Tibial nerve (tissue), 4 donors: ENCODE data around the gene CKAP2. TPM values are rescaled to one million over a fixed set of nuclear protein-coding genes. Genes with fewer than 3 reads are reported as not detected.

Source experiments
- DNase-seq, 2 donors: peaks; one replicate each; pipeline ENCODE4 v3.0.0-alpha.2; 2019; ENCODE audit warnings: low spot score in 2 of 2
- H3K27ac ChIP-seq, 4 donors: fragments of 200-600 bp; sonication (generic) in 3 of 4; one replicate each; pipeline ENCODE4 v1.5.1; 2017 to 2019; ENCODE audit warnings: mild to moderate bottlenecking in 1 of 4
- H3K27me3 ChIP-seq, 2 donors: fragments of 200-600 bp; sonication (generic) in 1 of 2; one replicate each; pipeline versions ENCODE4 v1.5.1 to v1.6.0; 2017 to 2019
- H3K36me3 ChIP-seq, 3 donors: fragments of 200-600 bp; sonication (generic); one replicate each; pipeline ENCODE4 v1.5.1; 2018 to 2019
- H3K4me1 ChIP-seq, 4 donors: fragments of 200-600 bp; sonication (generic) in 3 of 4; one replicate each; pipeline ENCODE4 v1.5.1; 2017 to 2019
- H3K4me3 ChIP-seq, 4 donors: fragments of 200-600 bp; sonication (generic) in 3 of 4; one replicate each; pipeline ENCODE4 v1.5.1; 2017 to 2019; ENCODE audit warnings: mild to moderate bottlenecking in 1 of 4, moderate library complexity in 1 of 4
- H3K9me3 ChIP-seq, 4 donors: fragments of 200-600 bp; sonication (generic) in 3 of 4; one replicate each; pipeline ENCODE4 v1.5.1; 2017 to 2019
- EP300 ChIP-seq, 2 donors: sonication (generic); formaldehyde crosslinking; IDR thresholded peaks; one replicate each; pipeline ENCODE4 v1.6.1; 2017; ENCODE audit warnings: antibody characterized with exemption in 2 of 2, mild to moderate bottlenecking in 1 of 2
- POLR2A ChIP-seq, 2 donors: fragments of 450-650 bp; IDR thresholded peaks; one replicate each; pipeline ENCODE4 v1.6.1; 2017; ENCODE audit warnings: antibody characterized with exemption in 2 of 2, mild to moderate bottlenecking in 2 of 2, moderate library complexity in 2 of 2
- WGBS, 2 donors: methylation state at CpG; one replicate each; pipeline ENCODE4 v1.1.5; 2018; 5-methylcytosine and 5-hydroxymethylcytosine counted together
- total RNA-seq, 4 donors: library from RNA; depleted of rRNA; stranded (reverse); fragments of >200 nt; gene quantifications; one replicate each; pipeline ENCODE4 v1.1.0, GENCODE V29; 2016
- TF ChIP-seq, protein P1 (sequence below), 5 experiments: fragments of 200-600 bp in 3 of 5; fragments of 450-650 bp in 2 of 5; sonication (generic) in 3 of 5; IDR thresholded peaks; one replicate each; pipeline ENCODE4 v1.5.1; 2016 to 2019; ENCODE audit warnings: antibody characterized with exemption in 5 of 5, mild to moderate bottlenecking in 3 of 5, moderate library complexity in 2 of 5

The CKAP2 gene
- total RNA-seq, 4 donors from 2014 or later = 6.6 to 12.3 (median 7.4) TPM

DNA sequence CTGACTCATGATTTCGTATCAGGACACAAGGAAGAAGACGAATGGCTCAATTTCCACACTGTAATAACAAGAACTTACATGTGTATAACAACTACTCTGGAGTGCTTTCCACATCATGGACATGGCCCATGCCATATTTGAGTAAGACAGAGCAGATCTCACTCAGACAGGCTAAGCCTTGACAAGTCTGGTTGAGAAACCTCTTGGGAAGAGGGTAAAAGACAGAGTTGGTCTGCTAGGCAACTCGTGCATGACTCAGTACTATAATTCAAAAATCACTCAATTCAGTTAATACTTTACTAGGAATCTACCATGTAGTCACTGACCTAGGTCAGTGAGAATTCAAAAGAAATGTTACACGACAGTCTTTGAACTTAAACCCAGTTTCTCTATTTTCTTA is 43.6 kb upstream of the CKAP2 start:
- no peak overlapping the region for H3K4me3 ChIP-seq
- H3K27me3 ChIP-seq = no peaks in the 10 kb centered on the region
- H3K36me3 ChIP-seq = peaks cover 0 to 76% (median 8%) of the 10 kb centered on the region in 3 donors
- H3K27ac ChIP-seq = no peak overlapping the region
- H3K9me3 ChIP-seq = no peaks in the 10 kb centered on the region
- TF ChIP-seq POLR2A (IDR thresholded peaks at IDR 0.05) (no peak), EP300 (IDR thresholded peaks at IDR 0.05) (no peak)
- TF ChIP-seq, protein P1, sequence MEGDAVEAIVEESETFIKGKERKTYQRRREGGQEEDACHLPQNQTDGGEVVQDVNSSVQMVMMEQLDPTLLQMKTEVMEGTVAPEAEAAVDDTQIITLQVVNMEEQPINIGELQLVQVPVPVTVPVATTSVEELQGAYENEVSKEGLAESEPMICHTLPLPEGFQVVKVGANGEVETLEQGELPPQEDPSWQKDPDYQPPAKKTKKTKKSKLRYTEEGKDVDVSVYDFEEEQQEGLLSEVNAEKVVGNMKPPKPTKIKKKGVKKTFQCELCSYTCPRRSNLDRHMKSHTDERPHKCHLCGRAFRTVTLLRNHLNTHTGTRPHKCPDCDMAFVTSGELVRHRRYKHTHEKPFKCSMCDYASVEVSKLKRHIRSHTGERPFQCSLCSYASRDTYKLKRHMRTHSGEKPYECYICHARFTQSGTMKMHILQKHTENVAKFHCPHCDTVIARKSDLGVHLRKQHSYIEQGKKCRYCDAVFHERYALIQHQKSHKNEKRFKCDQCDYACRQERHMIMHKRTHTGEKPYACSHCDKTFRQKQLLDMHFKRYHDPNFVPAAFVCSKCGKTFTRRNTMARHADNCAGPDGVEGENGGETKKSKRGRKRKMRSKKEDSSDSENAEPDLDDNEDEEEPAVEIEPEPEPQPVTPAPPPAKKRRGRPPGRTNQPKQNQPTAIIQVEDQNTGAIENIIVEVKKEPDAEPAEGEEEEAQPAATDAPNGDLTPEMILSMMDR (IDR thresholded peaks at IDR 0.05) = no peak
- H3K4me1 ChIP-seq = peaks cover 0 to under 1% (median 0%) of the 10 kb centered on the region in 4 donors
- DNase-seq = no peak
- 89% methylated on average over 4 of the region's 4 CpGs for WGBS, 2 donors

DNA sequence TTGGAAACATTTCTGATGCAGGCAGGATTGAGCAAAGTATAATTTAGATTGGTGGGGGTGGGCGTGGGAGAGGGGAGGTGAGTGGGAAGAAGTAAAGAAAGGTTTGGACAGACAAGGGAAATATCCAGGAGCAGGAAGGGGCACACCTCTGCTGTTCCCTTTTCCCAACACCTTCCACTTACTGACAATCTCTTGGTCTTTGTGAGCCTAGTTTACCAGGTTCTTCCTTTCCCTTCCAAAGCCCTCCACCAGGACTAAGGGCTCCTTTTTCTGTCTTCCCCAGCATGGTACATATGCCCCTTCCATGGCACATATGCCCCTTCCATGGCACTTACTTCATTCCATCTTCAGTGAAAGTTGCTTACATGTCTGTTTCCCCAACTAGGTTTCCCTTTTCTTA is 43.1 kb upstream of the CKAP2 start:
- TF ChIP-seq, protein P1 (IDR thresholded peaks at IDR 0.05) = no peak
- TF ChIP-seq EP300 (IDR thresholded peaks at IDR 0.05) (no peak), POLR2A (IDR thresholded peaks at IDR 0.05) (no peak)
- H3K4me1 ChIP-seq = no peaks in the 10 kb centered on the region
- no peak overlapping the region for H3K4me3 ChIP-seq
- peaks cover 0 to 81% (median 8%) of the 10 kb centered on the region in 3 donors for H3K36me3 ChIP-seq
- no peak for DNase-seq
- 95 to 98% methylated on average over 1 of the region's 1 CpG for WGBS, 2 donors
- H3K27ac ChIP-seq = no peak overlapping the region
- no peaks in the 10 kb centered on the region for H3K27me3 ChIP-seq
- H3K9me3 ChIP-seq = no peaks in the 10 kb centered on the region

DNA sequence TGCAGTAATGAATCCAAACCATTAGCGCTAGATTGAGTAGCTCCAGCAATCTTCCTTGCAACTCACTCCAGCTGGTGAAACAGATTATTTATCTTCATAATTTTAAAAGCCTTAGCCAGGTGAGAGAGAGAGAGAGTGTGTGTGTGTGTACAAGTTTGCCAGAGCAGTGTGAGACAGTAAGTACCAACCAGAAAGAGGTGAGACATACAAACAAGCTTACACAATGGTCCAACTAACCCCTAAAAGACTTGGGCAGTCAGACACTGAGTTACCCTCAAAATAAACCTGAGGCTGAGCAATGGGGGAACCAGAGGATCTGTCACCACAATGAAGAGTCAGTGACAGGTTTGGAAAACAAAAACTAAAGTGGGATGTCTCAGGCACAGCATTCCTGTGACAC is 41.2 kb upstream of the CKAP2 start:
- Histone ChIP-seq H3K9me3 (no peaks in the 10 kb centered on the region), H3K36me3 (peaks cover 0 to 87% (median 8%) of the 10 kb centered on the region in 3 donors), H3K4me1 (no peaks in the 10 kb centered on the region), H3K27ac (no peak overlapping the region), H3K4me3 (no peak overlapping the region), H3K27me3 (no peaks in the 10 kb centered on the region)
- no peak for DNase-seq
- whole genome bisulfite sequencing, 2 donors = 98 to 100% methylated on average over 1 of the region's 1 CpG
- TF ChIP-seq, protein P1 (IDR thresholded peaks at IDR 0.05) = no peak
- no peak for TF ChIP-seq POLR2A (IDR thresholded peaks at IDR 0.05)
- TF ChIP-seq EP300 (IDR thresholded peaks at IDR 0.05) = no peak

DNA sequence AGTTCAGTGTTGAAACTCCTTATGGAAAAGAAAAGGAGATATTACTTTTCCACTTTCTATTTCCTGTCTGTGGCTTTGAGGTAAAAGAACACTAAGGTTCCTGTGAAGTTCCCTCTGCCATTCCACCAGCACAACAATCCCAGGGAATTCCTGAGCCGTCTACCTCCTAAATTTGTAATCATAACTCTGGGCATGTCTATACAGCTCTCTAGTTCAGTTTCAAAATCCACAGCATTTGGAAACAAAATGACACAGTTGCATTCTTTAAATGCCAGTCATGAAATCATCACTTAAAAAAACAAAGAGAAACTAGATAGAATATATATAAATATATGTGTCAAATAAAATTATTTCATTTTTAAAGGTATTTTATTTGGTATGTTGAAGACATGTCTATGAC is 40.3 kb upstream of the CKAP2 start:
- TF ChIP-seq EP300 (IDR thresholded peaks at IDR 0.05) = no peak
- Histone ChIP-seq H3K4me1 (no peaks in the 10 kb centered on the region), H3K36me3 (peaks cover 0 to 90% (median 10%) of the 10 kb centered on the region in 3 donors), H3K4me3 (no peak overlapping the region), H3K27me3 (no peaks in the 10 kb centered on the region), H3K27ac (no peak overlapping the region), H3K9me3 (no peaks in the 10 kb centered on the region)
- WGBS, 2 donors = 37 to 43% methylated on average over 1 of the region's 1 CpG
- no peak for DNase-seq

DNA sequence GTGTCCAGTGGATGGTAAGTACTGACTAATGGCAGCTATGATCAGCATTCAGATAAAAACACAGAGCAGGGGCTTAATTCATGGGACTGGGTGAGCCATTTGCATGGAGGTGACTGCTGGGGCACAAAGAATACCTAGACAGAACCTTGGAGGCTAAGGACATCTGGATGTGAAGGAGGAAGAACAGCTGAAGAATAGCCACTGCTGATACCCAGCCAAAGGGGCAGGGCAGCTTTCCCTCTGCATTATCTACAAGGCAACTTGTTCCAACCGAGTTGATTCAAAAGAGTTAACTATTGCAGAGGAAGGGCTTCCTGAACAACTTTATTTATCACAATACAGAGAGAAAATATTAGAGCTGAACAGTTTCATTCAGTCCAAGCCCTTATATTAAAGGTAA is 36.2 kb upstream of the CKAP2 start:
- no peaks in the 10 kb centered on the region for H3K27me3 ChIP-seq
- H3K9me3 ChIP-seq = no peaks in the 10 kb centered on the region
- H3K36me3 ChIP-seq = peaks cover 0 to 93% (median 12%) of the 10 kb centered on the region in 3 donors
- TF ChIP-seq POLR2A (IDR thresholded peaks at IDR 0.05) (no peak), EP300 (IDR thresholded peaks at IDR 0.05) (no peak)
- TF ChIP-seq, protein P1 (IDR thresholded peaks at IDR 0.05) = no peak
- WGBS, 2 donors = 25 to 56% methylated on average over 1 of the region's 1 CpG
- no peak for DNase-seq
- no peak overlapping the region for H3K27ac ChIP-seq
- H3K4me3 ChIP-seq = no peak overlapping the region
- H3K4me1 ChIP-seq = no peaks in the 10 kb centered on the region

DNA sequence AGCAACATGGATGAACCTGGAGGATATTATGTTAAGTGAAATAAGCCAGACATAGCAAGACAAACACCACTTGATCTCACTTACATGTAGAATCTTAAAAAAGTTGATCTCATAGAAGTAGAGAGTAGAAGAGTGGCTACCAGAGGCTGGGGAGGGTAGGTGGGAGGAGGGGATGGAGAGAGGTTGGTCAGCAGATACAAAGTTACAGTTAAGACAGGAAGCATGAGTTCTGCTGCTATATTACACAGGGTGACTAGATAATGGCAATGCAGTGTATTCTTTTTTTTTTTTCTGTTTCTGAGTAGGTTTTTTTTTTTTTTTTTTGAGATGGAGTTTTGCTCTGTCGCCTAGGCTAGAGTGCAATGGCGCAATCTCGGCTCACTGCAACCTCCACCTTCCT is 34.1 kb upstream of the CKAP2 start:
- Histone ChIP-seq H3K9me3 (no peaks in the 10 kb centered on the region), H3K4me1 (no peaks in the 10 kb centered on the region), H3K4me3 (no peak overlapping the region), H3K27ac (no peak overlapping the region), H3K27me3 (no peaks in the 10 kb centered on the region), H3K36me3 (peaks cover 0 to 88% (median 4%) of the 10 kb centered on the region in 3 donors)
- TF ChIP-seq, protein P1 (IDR thresholded peaks at IDR 0.05) = no peak
- TF ChIP-seq EP300 (IDR thresholded peaks at IDR 0.05) = no peak
- 92 to 98% methylated on average over 3 of the region's 3 CpGs for WGBS, 2 donors
- no peak for DNase-seq
